RWPE2 (cell line): ENCODE results near the gene SERPINB8.

Source experiments
- ATAC-seq: fragments of 200-7000 bp; cut with Tn5 transposase; 3 replicates; pipeline ENCODE4 v1.9.1; 2021; ENCODE audit warnings: low read depth
- DNase-seq: peaks from one replicate; pipeline ENCODE4 v3.0.0-alpha.2; 2020; ENCODE audit warnings: low spot score
- H3K27ac ChIP-seq: fragments of 450-650 bp; 2 replicates; pipeline ENCODE4 v1.5.1; 2017; ENCODE audit warnings: mild to moderate bottlenecking; ENCODE audit not compliant: poor library complexity, severe bottlenecking
- H3K27me3 ChIP-seq: fragments of 250-450 bp; sonication (Bioruptor Pico); 2 replicates; pipeline ENCODE4 v1.5.1; 2021; ENCODE audit warnings: mild to moderate bottlenecking, moderate library complexity; ENCODE audit not compliant: insufficient read depth, poor library complexity, severe bottlenecking
- H3K36me3 ChIP-seq: fragments of 250-450 bp; sonication (Bioruptor Pico); 2 replicates; pipeline ENCODE4 v1.5.1; 2020; ENCODE audit warnings: low read depth, mild to moderate bottlenecking, moderate library complexity
- H3K4me1 ChIP-seq: fragments of 250-450 bp; sonication (Bioruptor Pico); 2 replicates; pipeline ENCODE4 v1.5.1; 2021; ENCODE audit warnings: mild to moderate bottlenecking, moderate library complexity; ENCODE audit not compliant: insufficient read depth, poor library complexity, severe bottlenecking
- H3K4me3 ChIP-seq: fragments of 250-450 bp; sonication (Bioruptor Pico); 2 replicates; pipeline ENCODE4 v1.5.1; 2021; ENCODE audit warnings: mild to moderate bottlenecking, moderate library complexity; ENCODE audit not compliant: severe bottlenecking
- H3K9me3 ChIP-seq: fragments of 250-450 bp; sonication (Bioruptor Pico); 2 replicates; pipeline ENCODE4 v1.5.1; 2021; ENCODE audit warnings: mild to moderate bottlenecking, moderate library complexity; ENCODE audit not compliant: severe bottlenecking
- TF ChIP-seq, protein P1 (sequence below): fragments of 450-650 bp; IDR thresholded peaks from one replicate; pipeline ENCODE4 v1.5.1; 2017; ENCODE audit warnings: mild to moderate bottlenecking, moderate library complexity; ENCODE audit not compliant: poor library complexity, severe bottlenecking

Gene SERPINB8

DNA sequence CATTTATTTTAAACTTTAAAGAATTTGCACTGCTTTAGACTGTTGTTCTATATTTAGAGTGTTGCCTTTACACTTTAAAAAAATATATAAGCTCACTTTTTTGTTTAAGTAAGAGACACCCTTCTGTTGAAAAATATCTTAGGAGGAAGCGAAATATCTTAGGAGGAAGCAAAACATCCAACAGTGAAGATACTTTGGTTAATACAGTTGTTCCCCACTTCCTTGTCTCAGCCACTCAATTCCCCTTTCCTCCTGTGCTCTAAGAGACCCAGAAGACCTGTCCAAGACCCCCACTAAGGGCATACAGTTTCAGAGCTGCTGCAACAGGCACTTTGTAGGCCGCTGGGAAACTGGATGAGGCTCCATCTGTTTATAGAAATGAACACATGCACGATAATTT lies 5.7 kb downstream of the SERPINB8 start:
- no peak overlapping the region for H3K27ac ChIP-seq
- H3K9me3 ChIP-seq = no peaks in the 10 kb centered on the region
- no peak overlapping the region for H3K4me3 ChIP-seq
- ATAC-seq (no peak), DNase-seq (no peak)
- peaks cover 11% of the 10 kb centered on the region; the same call in 1 of the 2 replicates for H3K36me3 ChIP-seq
- H3K4me1 ChIP-seq = peaks cover 9% of the 10 kb centered on the region
- TF ChIP-seq, protein P1, sequence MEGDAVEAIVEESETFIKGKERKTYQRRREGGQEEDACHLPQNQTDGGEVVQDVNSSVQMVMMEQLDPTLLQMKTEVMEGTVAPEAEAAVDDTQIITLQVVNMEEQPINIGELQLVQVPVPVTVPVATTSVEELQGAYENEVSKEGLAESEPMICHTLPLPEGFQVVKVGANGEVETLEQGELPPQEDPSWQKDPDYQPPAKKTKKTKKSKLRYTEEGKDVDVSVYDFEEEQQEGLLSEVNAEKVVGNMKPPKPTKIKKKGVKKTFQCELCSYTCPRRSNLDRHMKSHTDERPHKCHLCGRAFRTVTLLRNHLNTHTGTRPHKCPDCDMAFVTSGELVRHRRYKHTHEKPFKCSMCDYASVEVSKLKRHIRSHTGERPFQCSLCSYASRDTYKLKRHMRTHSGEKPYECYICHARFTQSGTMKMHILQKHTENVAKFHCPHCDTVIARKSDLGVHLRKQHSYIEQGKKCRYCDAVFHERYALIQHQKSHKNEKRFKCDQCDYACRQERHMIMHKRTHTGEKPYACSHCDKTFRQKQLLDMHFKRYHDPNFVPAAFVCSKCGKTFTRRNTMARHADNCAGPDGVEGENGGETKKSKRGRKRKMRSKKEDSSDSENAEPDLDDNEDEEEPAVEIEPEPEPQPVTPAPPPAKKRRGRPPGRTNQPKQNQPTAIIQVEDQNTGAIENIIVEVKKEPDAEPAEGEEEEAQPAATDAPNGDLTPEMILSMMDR = no peak
- no peaks in the 10 kb centered on the region for H3K27me3 ChIP-seq

DNA sequence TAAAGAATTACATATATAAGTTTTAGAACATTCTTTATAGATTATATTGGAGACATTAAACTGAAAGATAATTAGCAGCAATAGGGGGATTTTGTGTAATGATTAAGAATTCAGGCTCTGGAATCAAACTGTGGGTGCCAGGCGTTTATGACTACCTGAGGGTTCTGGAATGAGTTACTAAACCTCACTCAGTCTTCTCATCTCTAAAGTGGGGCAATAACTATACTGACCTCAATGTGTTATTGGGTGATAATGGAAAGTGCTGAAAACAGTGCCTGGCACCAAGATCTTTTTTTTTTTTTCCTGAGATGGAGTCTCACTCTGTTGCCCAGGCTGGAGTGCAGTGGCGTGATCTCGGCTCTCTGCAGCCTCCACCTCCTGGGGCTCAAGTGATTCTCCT lies 7.2 kb downstream of the SERPINB8 start:
- Histone ChIP-seq H3K4me3 (no peak overlapping the region), H3K27me3 (no peaks in the 10 kb centered on the region), H3K27ac (no peak overlapping the region), H3K4me1 (peaks cover 3% of the 10 kb centered on the region), H3K36me3 (peaks cover 15% of the 10 kb centered on the region; the same call in 1 of the 2 replicates), H3K9me3 (no peaks in the 10 kb centered on the region)
- TF ChIP-seq, protein P1 = no peak
- ATAC-seq (no peak), DNase-seq (no peak)

DNA sequence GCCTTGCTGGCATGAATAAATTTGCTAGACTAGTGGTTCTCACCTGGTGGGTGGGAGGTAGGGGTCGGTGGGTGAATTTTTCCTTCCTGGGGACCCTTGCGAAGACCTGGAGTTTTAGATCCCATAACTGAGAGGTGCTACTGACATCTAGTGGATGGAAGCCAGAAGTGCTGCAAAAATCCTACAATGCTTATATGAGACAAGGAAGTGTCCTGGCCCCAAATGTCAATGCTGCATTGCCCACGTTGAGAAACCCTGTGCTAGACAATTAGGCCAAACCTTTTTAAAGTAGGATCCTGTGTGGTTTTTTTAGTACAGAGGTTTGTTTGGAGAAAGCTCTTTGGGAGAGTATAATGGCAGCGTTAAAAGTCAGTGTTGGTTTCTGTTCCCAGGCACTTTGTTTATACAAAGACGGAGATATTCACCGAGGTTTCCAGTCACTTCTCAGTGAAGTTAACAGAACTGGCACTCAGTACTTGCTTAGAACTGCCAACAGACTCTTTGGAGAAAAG lies 9.6 kb downstream of the SERPINB8 start:
- no peak overlapping the region for H3K27ac ChIP-seq

DNA sequence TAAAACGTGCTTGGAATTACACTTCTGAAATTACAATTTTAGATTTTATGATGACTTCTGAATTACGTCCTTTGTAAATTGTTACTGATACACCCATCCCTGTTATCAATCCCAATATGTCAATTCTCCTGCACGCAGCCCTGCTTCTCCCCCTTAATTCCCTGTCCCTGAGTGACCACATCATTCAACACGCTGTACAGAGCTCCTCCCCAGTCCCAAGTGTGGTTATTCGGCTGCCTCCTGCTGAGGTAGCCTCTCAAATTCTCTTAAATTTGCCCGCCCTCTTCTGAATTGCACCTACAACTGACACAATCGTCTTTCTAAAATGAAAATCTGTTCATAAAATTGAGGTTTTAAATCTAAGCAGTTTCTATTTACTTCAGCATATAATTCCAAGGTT lies 10.1 kb downstream of the SERPINB8 start:
- H3K9me3 ChIP-seq = no peaks in the 10 kb centered on the region
- no peak overlapping the region for H3K27ac ChIP-seq
- no peak for DNase-seq
- ATAC-seq = no peak
- no peak overlapping the region for H3K4me3 ChIP-seq
- TF ChIP-seq, protein P1 = no peak
- H3K36me3 ChIP-seq = peaks cover 15% of the 10 kb centered on the region; the same call in 1 of the 2 replicates
- no peaks in the 10 kb centered on the region for H3K27me3 ChIP-seq
- no peaks in the 10 kb centered on the region for H3K4me1 ChIP-seq

More for the DNA sequence above, 9.6 kb downstream of the SERPINB8 start:
- H3K4me1 ChIP-seq = no peaks in the 10 kb centered on the region
- H3K27me3 ChIP-seq = no peaks in the 10 kb centered on the region
- H3K36me3 ChIP-seq = peaks cover 15% of the 10 kb centered on the region; the same call in 1 of the 2 replicates
- DNase-seq = no peak
- ATAC-seq = peak; percentile 60; the same call in 2 of the 3 replicates
- H3K4me3 ChIP-seq = no peak overlapping the region
- TF ChIP-seq, protein P1 = peak; percentile 94
- H3K9me3 ChIP-seq = no peaks in the 10 kb centered on the region

DNA sequence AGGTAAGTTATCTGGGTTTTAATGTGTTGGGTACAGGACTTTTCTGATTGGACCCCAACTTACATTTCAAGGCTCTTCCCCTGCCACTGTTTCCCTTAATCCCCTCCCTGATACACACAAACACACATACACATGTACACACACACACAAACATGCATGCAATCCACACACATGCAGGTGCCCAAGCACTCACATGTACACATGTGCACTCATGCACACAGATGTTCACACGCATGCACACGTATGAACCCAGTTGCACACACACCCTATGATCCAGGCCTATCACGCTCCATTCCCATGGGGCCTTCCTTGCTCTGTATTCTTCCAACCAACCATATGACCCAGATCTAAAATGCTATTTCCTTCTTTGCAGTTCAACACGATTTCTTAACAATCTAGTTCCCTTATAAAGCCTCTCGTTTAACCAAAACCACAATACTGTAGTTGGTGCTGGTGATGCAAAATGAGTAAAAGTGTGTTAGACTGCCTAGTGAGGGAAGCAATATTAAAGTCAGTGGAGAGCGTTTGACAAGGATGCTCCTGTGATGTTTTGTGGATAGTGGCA lies 11.1 kb downstream of the SERPINB8 start:
- H3K27ac ChIP-seq = no peak overlapping the region

More for the DNA sequence above, 11.1 kb downstream of the SERPINB8 start:
- ATAC-seq (no peak), DNase-seq (no peak)
- Histone ChIP-seq H3K9me3 (no peaks in the 10 kb centered on the region), H3K27me3 (no peaks in the 10 kb centered on the region), H3K4me1 (no peaks in the 10 kb centered on the region), H3K4me3 (no peak overlapping the region), H3K36me3 (peaks cover 15% of the 10 kb centered on the region; the same call in 1 of the 2 replicates)
- TF ChIP-seq, protein P1 = no peak
